ACC112 (cell line): ENCODE results near the gene VIM.
"Not testable (repeated sequence)": the region's sequence is repeated elsewhere in the genome, so short reads cannot be mapped to it uniquely, and the experiment has no call there.

Experiments
- H2AFZ ChIP-seq: fragments of 200-600 bp; sonication (generic); one replicate; pipeline ENCODE4 v1.6.0; 2017; ENCODE audit warnings: antibody characterized with exemption, low read length; ENCODE audit not compliant: unreplicated experiment
- H3K27ac ChIP-seq: fragments of 200-600 bp; sonication (generic); 2 replicates; pipeline ENCODE4 v1.5.1; 2014; ENCODE audit warnings: low read depth, mild to moderate bottlenecking, antibody characterized with exemption, low read length, moderate library complexity
- H3K27me3 ChIP-seq: fragments of 200-600 bp; sonication (generic); 2 replicates; pipeline ENCODE4 v1.6.1; 2014; ENCODE audit warnings: mild to moderate bottlenecking, antibody characterized with exemption, low read length, moderate library complexity, mixed read lengths; ENCODE audit not compliant: insufficient read depth
- H3K36me3 ChIP-seq: fragments of 200-600 bp; sonication (generic); 2 replicates; pipeline ENCODE4 v1.6.1; 2016; ENCODE audit warnings: mild to moderate bottlenecking, antibody characterized with exemption, low read length, moderate library complexity, mixed read lengths; ENCODE audit not compliant: insufficient read depth
- H3K4me1 ChIP-seq: fragments of 200-600 bp; sonication (generic); one replicate; pipeline ENCODE4 v1.6.1; 2016; ENCODE audit warnings: low read length, mixed read lengths; ENCODE audit not compliant: insufficient read depth, unreplicated experiment, control insufficient read depth
- H3K4me3 ChIP-seq: fragments of 200-600 bp; sonication (generic); 2 replicates; pipeline ENCODE4 v1.5.1; 2014; ENCODE audit warnings: mild to moderate bottlenecking, low read depth, low read length
- H3K79me2 ChIP-seq: fragments of 200-600 bp; sonication (generic); one replicate; pipeline ENCODE4 v1.6.0; 2016; ENCODE audit warnings: low read length; ENCODE audit not compliant: control insufficient read depth, unreplicated experiment, insufficient read depth

VIM gene

DNA sequence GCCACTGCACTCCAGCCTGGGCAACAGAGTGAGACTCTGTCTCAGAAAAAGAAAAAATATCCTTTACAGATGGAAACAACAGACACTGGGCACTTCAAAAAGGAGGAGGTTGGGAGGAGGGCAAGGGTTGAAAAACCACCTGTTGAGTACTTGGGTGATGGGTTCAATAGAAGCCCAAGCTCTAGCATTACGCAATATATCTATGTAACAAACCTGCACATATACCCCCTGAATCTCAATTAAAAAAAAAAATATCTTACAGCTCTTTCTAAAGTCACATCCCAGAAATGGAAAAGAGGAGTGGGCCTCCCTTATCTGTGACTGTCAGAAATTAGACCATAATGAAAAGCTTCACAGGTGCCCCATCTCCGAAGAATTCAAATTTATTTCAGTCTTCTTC is 12.1 kb downstream of the VIM start:
- Histone ChIP-seq H3K36me3 (peaks cover 25% of the 10 kb centered on the region), H3K4me1 (peaks cover 17% of the 10 kb centered on the region), H3K27ac (no peak overlapping the region), H3K79me2 (peaks cover 11% of the 10 kb centered on the region), H2AFZ (no peak overlapping the region), H3K4me3 (no peak overlapping the region), H3K27me3 (no peaks in the 10 kb centered on the region)

DNA sequence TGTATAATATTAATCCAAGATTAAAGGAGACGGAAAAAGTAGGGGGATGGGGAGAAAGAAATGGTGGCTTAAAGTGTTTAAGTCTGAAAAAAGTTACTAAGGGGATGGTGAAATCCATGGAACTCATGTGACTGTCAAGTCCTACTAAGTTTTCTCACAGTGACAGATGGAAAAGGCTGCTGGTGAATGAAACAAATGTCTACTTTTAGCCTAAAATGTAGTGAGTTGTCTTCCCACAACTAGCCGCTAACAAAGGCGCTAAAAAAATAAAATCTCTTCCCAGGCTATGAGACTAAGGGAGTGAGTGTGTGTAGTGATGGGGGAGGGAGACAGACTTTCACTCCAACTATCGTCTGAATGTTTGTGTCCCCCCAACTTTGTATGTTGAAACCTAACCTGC is 12.6 kb downstream of the VIM start:
- Histone ChIP-seq H3K27ac (no peak overlapping the region), H3K27me3 (no peaks in the 10 kb centered on the region)

DNA sequence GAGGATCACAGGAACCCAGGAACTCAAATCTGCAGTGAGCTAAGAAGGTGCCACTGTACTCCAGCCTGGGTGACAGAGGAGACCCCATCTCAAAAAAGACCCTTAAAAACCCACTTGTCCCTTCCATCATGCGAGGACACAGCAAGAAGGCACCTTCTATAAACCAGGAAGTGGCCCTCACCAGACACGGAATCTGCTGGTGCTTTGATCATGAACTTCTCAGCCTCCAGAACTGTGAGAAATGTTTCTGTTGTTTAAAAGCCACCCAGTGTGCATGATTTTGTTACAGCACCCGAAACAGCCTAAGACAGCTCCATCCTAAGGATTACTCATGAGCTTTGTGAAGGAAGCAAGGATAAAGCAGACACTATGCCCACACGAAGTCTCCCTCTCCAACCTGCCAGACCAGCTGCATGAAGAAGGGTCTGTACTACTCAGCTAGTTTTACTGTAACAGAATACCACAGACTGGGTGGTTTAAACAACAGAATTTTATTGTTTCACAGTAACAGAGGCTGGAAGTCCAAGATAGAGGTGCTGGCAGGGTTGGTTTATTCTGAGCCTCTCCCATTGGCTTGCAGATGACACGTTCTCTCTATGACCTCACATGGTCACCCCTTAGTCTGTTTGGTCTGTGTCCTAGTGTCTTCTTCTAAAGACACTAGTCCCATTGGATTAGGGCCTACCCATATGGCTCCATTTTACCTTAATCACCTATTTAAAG is 13.7 kb downstream of the VIM start:
- Histone ChIP-seq H3K27me3 (no peaks in the 10 kb centered on the region), H3K4me1 (peaks cover 2% of the 10 kb centered on the region), H2AFZ (no peak overlapping the region), H3K36me3 (peaks cover 8% of the 10 kb centered on the region), H3K4me3 (no peak overlapping the region), H3K27ac (no peak overlapping the region), H3K79me2 (no peaks in the 10 kb centered on the region)

More for the DNA sequence above, 12.6 kb downstream of the VIM start:
- Histone ChIP-seq H3K4me3 (no peak overlapping the region), H2AFZ (no peak overlapping the region), H3K4me1 (peaks cover 12% of the 10 kb centered on the region), H3K36me3 (peaks cover 20% of the 10 kb centered on the region), H3K79me2 (peaks cover 6% of the 10 kb centered on the region)

DNA sequence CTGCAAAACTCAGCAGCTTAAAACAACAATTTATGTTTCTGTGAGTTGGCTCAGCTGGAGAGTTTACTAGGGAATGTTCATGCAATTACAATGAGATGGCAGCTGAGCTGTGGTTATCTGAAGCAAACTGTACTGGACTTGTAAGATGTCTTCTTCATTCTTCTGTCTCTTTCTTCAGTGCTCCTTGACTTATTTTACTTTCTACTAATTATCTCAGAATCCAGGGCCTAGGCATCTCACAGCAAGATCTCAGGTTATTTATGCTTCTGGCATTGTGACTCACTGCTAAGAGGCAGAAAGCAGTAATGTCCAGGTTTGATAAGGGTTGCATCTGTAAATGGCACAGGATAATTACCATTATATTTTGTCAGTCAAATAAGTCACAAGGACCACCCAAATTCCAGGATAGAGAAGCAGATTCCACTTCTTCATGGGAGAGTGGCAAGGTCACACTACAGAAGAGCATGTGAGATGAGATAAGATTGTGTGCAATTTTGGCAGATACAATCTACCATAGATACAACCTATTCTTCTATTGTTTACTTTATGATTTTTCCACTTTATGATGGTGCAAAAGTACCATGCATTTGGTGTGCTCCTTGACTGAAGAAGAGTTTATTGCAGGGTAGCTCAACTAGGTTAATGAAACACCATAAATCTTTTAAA is 16.8 kb downstream of the VIM start:
- Histone ChIP-seq H3K27me3 (no peaks in the 10 kb centered on the region), H3K4me3 (no peak overlapping the region), H2AFZ (no peak overlapping the region), H3K36me3 (no peaks in the 10 kb centered on the region), H3K27ac (no peak overlapping the region), H3K79me2 (no peaks in the 10 kb centered on the region), H3K4me1 (no peaks in the 10 kb centered on the region)

DNA sequence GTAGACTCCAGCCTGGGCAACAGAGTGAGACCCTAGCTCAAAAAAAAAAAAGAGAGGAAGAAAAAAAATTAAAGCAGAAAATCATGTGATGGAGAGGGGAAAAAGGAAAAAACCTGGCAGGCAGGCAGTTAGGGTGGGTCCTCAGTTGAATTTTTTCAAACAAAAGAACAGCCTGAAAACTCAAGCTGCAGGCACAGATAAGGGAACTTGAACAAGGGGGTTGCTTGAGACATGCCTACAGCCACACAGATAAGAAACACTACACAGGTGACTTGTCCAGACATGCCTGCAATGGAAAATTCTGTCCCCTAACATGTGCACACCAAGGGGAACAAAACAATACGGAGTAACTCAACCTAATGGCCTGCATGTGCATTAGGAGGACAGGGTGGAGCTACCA is 19.2 kb downstream of the VIM start:
- Histone ChIP-seq H3K27me3 (no peaks in the 10 kb centered on the region), H3K27ac (no peak overlapping the region), H2AFZ (no peak overlapping the region), H3K4me3 (no peak overlapping the region), H3K36me3 (no peaks in the 10 kb centered on the region), H3K4me1 (no peaks in the 10 kb centered on the region), H3K79me2 (no peaks in the 10 kb centered on the region)

DNA sequence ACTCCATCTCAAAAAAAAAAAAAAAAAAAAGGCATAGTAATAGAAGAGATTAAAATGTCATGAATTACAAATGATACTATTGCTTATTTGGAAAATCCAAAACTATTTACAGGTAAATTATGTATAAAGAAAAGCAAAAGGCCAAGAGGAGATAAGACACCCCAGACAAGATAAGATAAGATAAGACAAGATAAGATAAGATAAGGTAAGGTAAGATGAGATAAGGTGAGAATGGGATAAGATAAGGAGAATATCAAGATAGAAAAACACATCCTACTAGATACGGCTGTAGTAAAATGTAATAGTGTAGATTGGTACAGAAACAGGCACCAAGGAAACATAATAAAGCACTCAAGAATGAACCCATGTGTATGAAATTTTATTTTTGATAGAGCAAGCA is 20.9 kb downstream of the VIM start:
- H3K27ac ChIP-seq, result no peak overlapping the region
- no peak overlapping the region for H3K4me3 ChIP-seq
- H3K27me3 ChIP-seq, result no peaks in the 10 kb centered on the region
- H3K79me2 ChIP-seq, result no peaks in the 10 kb centered on the region
- no peak overlapping the region for H2AFZ ChIP-seq
- no peaks in the 10 kb centered on the region for H3K36me3 ChIP-seq
- H3K4me1 ChIP-seq, result no peaks in the 10 kb centered on the region

DNA sequence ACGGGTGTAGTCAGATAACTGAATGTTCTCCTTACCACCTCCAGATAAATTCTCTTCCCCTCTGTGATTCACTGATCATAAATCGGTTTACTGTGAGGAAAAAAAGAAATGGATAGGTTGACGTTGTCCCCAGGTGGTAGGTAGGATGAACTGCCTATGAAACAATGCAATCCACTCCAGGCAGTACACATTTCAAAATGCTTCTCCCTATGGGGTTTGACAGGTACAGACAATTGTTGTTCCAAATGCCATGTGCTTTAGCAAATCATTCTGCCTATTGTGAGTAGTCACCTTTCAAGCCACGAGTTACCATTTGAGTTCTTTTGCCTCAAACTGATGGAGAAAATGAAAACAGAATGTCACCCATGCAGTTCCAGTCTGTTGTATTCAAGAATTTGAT is 21.8 kb downstream of the VIM start:
- no peaks in the 10 kb centered on the region for H3K36me3 ChIP-seq
- no peaks in the 10 kb centered on the region for H3K27me3 ChIP-seq
- H3K4me3 ChIP-seq, result no peak overlapping the region
- no peaks in the 10 kb centered on the region for H3K79me2 ChIP-seq
- H3K4me1 ChIP-seq, result no peaks in the 10 kb centered on the region
- H2AFZ ChIP-seq, result no peak overlapping the region
- no peak overlapping the region for H3K27ac ChIP-seq

DNA sequence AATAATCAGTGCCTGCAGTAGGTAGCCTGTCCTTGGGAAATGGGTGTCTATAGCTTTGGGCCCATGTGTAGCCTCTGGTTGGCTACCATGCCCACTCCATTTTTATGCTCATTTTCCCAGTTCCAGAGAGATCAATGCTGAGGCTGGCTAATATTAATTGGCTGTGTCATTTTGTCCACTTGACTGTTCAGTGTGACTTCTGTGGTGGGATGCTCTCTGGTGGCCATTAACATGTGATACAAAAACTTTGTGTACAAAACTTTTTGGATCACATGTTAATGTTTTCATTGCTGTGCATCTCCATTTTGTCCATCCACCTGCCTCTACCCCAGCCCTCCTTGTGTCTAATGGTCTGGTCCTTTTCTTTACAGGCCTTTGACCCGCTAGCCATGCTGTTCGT is 22.7 kb downstream of the VIM start:
- Histone ChIP-seq H3K79me2 (no peaks in the 10 kb centered on the region), H3K27ac (no peak overlapping the region), H3K4me3 (no peak overlapping the region), H3K4me1 (no peaks in the 10 kb centered on the region), H3K36me3 (no peaks in the 10 kb centered on the region), H2AFZ (no peak overlapping the region), H3K27me3 (no peaks in the 10 kb centered on the region)

DNA sequence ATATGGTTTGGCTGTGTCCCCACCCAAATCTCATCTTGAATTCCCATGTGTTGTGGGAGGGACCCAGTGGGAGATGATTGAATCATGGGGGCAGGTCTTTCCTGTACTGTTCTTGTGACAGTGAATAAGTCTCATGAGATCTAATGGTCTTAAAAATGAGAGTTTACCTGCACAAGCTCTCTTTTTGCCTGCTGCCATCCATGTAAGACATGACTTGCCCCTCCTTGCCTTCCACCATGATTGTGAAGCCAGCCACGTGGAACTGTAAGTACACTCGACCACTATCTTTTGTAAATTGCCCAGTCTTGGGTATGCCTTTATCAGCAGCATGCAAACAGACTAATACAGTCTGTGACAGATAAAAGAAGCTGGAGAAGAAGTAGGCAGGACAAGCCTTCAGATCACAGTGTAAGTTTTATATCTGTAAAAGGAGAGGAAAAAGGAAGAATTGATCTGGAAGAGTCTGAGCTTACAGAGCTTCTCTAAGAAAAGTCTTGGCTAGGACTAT is 26.6 kb downstream of the VIM start:
- H3K27me3 ChIP-seq, H2AFZ ChIP-seq, H3K27ac ChIP-seq, H3K4me1 ChIP-seq, H3K36me3 ChIP-seq, H3K4me3 ChIP-seq, H3K79me2 ChIP-seq: not testable (repeated sequence)

DNA sequence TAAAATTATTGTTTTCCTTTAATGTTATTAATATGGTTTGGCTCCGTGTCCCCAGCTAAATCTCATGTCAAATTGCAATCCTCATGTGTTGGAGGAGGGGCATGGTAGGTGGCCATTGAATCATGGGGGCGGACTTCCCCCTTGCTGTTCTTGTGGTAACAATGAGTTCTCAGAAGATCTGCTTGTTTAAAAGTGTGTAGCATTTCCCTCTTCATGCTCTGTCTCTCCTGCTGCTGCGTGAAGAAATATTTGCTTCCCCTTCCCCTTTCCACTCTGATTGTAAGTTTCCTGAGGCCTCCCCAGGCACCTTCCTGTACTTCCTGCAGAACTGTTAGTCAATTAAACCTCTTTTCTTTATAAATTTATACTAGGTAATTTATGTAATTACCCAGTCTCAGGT is 27.5 kb downstream of the VIM start:
- Histone ChIP-seq H2AFZ (no peak overlapping the region), H3K36me3 (no peaks in the 10 kb centered on the region), H3K4me3 (no peak overlapping the region), H3K79me2 (no peaks in the 10 kb centered on the region), H3K27me3 (no peaks in the 10 kb centered on the region), H3K27ac (no peak overlapping the region), H3K4me1 (peaks cover 4% of the 10 kb centered on the region)

DNA sequence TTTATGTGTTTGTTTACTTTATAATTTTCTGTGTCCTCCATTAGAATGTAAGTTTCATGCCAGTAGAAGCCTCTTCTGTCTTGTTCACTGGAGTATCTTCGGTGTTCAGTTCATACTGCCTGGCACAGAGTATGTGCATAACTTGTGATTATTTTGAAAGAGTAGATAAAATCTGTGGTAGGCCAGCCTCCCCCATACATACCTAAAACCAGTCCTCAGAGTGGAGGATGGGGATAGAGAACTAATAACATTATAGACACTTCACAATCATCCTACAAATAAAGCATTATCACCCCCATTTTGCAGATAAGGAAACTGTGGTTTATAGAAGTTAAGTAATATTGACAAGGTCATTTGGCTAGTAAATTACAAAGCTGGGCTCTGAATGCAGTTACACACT is 28.0 kb downstream of the VIM start:
- no peaks in the 10 kb centered on the region for H3K36me3 ChIP-seq

More for the DNA sequence above, 28.0 kb downstream of the VIM start:
- Histone ChIP-seq H3K27ac (no peak overlapping the region), H3K4me1 (peaks cover 4% of the 10 kb centered on the region), H3K79me2 (no peaks in the 10 kb centered on the region), H2AFZ (no peak overlapping the region), H3K4me3 (no peak overlapping the region), H3K27me3 (no peaks in the 10 kb centered on the region)
